K562 (cell line): Measurements from ENCODE around the gene TAL1. TPM values are rescaled to one million over a fixed set of nuclear protein-coding genes. Genes with fewer than 3 reads are reported as not detected.

ENCODE experiments used
- CBFB ChIP-seq: sonication (generic); formaldehyde crosslinking; IDR thresholded peaks from 2 replicates; pipeline ENCODE4 v1.4.0; 2020; ENCODE audit warnings: mild to moderate bottlenecking, missing genetic modification reagents
- CBX1 ChIP-seq: sonication (generic); IDR thresholded peaks from 2 replicates; pipeline ENCODE4 v1.6.1; 2016; ENCODE audit warnings: antibody characterized with exemption, low read depth, mild to moderate bottlenecking
- GATAD2B ChIP-seq: fragments of 450-650 bp; IDR thresholded peaks from 2 replicates; pipeline ENCODE4 v1.6.1; 2017; ENCODE audit warnings: mild to moderate bottlenecking, borderline replicate concordance
- HSF4 ChIP-seq: fragments of 250-450 bp; sonication (Bioruptor Pico); IDR thresholded peaks from 2 replicates; pipeline ENCODE4 v2.1.2; 2022; ENCODE audit warnings: mild to moderate bottlenecking, moderate library complexity, borderline replicate concordance
- MCM7 ChIP-seq, 2 experiments: fragments of 450-650 bp; IDR thresholded peaks; 2 replicates each; pipeline ENCODE4 v1.6.1; 2016 to 2018
- MLLT1 ChIP-seq, 2 experiments: fragments of 450-650 bp; IDR thresholded peaks; 2 replicates each; pipeline ENCODE4 v1.6.1; 2016
- NBN ChIP-seq: fragments of 450-650 bp; IDR thresholded peaks from 2 replicates; pipeline ENCODE4 v1.6.1; 2016; ENCODE audit warnings: low read depth, mild to moderate bottlenecking
- PHB2 ChIP-seq: fragments of 450-650 bp; IDR thresholded peaks from 2 replicates; pipeline ENCODE4 v1.6.1; 2017; ENCODE audit warnings: low read depth
- TAL1 ChIP-seq: fragments of 450-650 bp; IDR thresholded peaks from 2 replicates; pipeline ENCODE4 v1.6.1; 2016; ENCODE audit warnings: mild to moderate bottlenecking
- ZEB2 ChIP-seq: fragments of 450-650 bp; IDR thresholded peaks from 2 replicates; pipeline ENCODE4 v1.6.1; 2016
- ZHX1 ChIP-seq: fragments of 150-350 bp; conservative IDR thresholded peaks from 2 replicates; pipeline ENCODE4 v1.6.1; 2014; ENCODE audit warnings: low read length
- ZKSCAN8 ChIP-seq: fragments of 200-800 bp; sonication (Bioruptor generic); IDR thresholded peaks from 2 replicates; pipeline ENCODE4 v1.6.1; 2016; ENCODE audit warnings: missing genetic modification characterization, missing compliant biosample characterization
- ZNF175 ChIP-seq: fragments of 200-800 bp; sonication (Bioruptor generic); IDR thresholded peaks from 2 replicates; pipeline ENCODE4 v1.6.1; 2016; ENCODE audit warnings: low read depth, mild to moderate bottlenecking, missing genetic modification characterization, missing compliant biosample characterization
- ZNF24 ChIP-seq: fragments of 450-650 bp; IDR thresholded peaks from 2 replicates; pipeline ENCODE4 v1.6.1; 2016
- polyA plus RNA-seq, 8 experiments: library from polyadenylated mRNA; depleted of rRNA in 4 of 8; stranded (reverse) in 5 of 8; unstranded in 3 of 8; fragments of >200 nt; fragmentation: Nextera tagmentation in 2 of 8; fragmentation: Illumina TruSeq in 1 of 8; extraction: Ambion mirVana in 2 of 8; extraction: Trizol in 1 of 8; gene quantifications; 2 replicates each; pipeline versions ENCODE4 v1.2.1 to v1.2.3, GENCODE V29; 2011 to 2014; ENCODE audit warnings: inconsistent platforms in 1 of 8, missing spikeins in 1 of 8
- total RNA-seq, 7 experiments: library from RNA; depleted of rRNA in 6 of 7; stranded (reverse); fragments of >200 nt in 6 of 7; fragmentation: Illumina TruSeq in 2 of 7; extraction: Trizol in 2 of 7; gene quantifications; 2 replicates each; pipeline versions ENCODE4 v1.2.1 to v1.2.3, GENCODE V29; 2011 to 2021; ENCODE audit warnings: low replicate concordance in 1 of 7

Gene TAL1
- total and polyA plus RNA-seq, 9 of the 15 experiments (the other 6 are each of a cell fraction or from before 2014, with no cell fraction given) = 18.5 to 106 (median 59.7) TPM

GRCh38 chr1:47231301-47232186, 481 bp downstream of the TAL1 start (continued):
- peak in 1 of 2 experiments; percentile 82; a peak in 1 of 4 replicates for TF ChIP-seq MCM7 (IDR thresholded peaks at IDR 0.05)
- TF ChIP-seq HSF4 (CRISPR knock-in tag) = no peak
- 0 out of 2 replicates have a peak, but pooled peaks have one; percentile 40 for TF ChIP-seq ZHX1
- peak; percentile 75 for TF ChIP-seq PHB2
- TF ChIP-seq ZNF24 = peak; percentile 76; the same call in 1 of the 2 replicates
- TF ChIP-seq CBX1 = 0 out of 2 replicates have a peak, but pooled peaks have one; percentile 75
- TF ChIP-seq ZKSCAN8 (CRISPR knock-in tag) = peak; percentile 39; the same call in 1 of the 2 replicates
- peak; percentile 31; the same call in 1 of the 2 replicates for TF ChIP-seq TAL1
- TF ChIP-seq ZEB2 = 0 out of 2 replicates have a peak, but pooled peaks have one; percentile 38
- no peak for TF ChIP-seq GATAD2B
- no peak for TF ChIP-seq ZNF175 (CRISPR knock-in tag)
- peak; percentile 89 for TF ChIP-seq CBFB
- peak; percentile 95 for TF ChIP-seq NBN
- TF ChIP-seq MLLT1 (IDR thresholded peaks at IDR 0.05) = peak; percentile 98
